Kasumi-1 (cell line): ENCODE measurements around the gene PLET1.
A peak's percentile ranks its signal among the peaks of the same experiment; 100 is the strongest.

Experiments used
- DNase-seq, 2 experiments: peaks; one replicate each; lab custom pipeline; 2025; lab: John Stamatoyannopoulos, UW

The PLET1 gene

DNA sequence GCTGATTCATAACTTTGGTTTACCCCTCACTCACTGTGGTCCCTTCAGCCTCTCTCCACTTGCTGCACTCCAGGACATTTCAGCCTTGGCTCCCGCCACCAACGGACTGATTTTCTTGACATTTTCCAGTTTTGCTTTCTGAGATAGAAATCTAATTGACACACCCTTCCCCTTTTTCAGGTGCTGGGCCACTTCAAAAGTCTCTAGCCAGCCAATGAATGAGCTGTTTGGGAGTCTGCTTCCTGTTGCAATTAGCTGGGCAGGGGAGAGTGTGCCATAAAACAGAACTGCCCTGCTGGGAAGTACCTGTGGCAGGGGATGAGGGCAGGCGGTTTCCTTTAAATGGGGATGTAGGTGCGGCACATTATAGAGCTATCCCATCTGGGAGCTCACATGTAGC is 21.1 kb upstream of the PLET1 start:
- no peak for DNase-seq

DNA sequence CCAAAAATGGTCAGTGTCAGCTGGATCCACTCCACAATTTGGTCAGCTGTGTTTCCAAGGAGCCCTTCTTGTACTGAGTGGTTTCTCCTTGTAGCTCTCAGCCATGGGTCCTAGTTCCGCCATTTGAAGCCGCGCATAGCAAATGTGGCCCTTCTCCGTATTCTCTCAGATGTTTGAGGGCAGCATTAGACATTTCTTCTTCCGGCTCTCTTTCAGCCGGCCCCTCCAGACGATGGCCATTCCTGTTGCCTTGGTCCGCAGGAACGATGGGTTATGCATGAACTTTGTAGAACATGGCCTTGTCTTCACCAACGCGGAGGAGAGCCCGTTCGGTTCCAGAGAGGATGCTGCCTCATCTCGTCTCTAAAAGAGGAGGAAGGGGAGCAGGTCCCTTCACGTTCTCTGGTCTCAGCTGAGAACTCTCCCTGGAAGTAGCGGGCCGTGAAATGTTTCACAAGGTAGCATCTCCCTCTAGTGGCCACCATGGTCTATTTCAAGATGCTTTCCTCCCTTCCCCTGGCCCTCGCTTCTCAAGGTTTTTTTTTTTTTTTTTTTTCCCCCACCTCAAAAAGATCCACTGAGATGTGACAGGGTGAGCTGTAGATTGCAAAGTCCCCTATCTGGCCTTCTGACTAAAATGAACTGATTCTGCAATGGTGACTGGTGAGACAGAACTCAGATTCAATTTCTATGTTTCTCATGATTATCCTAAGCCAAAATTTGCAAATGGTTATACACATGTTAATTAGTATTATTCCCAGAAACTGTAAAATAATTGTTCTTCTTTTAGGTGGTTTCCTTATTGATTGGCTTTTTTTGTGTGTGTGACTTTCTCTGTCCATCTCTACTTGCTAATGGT is 19.8 kb upstream of the PLET1 start:
- DNase-seq = peak; percentile 90 to 91

GRCh38 chr11:112279901-112280267 is 19.2 kb upstream of the PLET1 start:
- DNase-seq = peak; percentile 56 to 62

DNA sequence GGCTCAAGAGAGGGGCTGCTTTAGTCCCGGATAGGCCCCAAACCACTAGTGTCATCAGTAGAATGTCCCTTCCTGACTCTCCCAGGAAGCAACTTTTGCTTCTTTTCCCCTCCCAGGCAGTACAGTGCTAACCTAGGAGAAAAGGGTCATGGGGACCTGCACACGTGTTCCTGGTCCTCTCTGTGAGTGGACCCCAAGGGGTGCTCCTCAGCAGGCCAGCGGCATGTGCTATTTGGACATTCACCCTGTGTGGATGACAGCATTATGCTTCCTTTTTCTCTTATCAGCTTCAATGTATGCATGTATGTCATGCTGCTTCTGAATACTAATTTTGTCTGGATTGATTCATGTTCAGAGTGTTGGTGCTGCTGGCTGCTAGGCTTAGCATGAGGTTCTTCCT is 18.1 kb upstream of the PLET1 start:
- no peak for DNase-seq

DNA sequence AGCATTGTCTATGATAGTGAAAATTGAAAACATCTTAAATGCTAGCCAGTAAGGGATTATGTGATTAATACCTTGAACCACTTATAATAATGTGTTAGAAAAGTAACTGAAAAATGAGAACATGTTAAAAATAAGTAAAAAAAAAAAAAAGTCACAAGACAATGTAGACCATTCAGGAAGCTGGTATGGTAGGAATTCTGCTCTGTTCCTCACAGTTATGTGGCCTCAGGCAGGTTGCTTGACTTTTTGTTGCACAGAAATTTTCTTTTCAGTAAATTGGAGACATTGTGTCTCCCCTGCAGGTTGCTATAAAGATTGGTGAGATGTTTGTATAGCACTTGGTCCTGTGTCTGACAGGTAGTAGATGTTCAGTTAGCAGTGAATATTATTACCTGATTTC is 17.3 kb upstream of the PLET1 start:
- DNase-seq = no peak

DNA sequence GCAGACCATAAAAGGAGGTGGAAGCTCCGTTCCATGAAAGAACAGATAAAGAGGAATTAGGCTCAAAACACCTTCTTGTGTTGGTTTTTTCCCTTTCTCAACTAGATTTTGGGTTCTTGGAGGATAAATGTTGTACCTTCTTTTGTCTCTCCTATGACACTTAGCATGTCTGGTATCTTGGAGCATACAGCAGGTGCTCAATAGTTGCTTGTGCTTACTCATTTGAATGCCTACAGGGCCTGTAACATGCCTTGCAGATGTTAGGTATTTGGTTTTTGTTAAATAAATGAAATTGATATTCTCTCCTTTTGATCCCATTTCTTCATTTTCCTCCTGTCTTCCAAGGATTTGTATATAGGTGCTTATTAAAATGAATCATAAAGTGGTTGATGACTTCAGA is 16.4 kb upstream of the PLET1 start:
- DNase-seq = no peak

GRCh38 chr11:112274007-112274783 is 13.5 kb upstream of the PLET1 start:
- DNase-seq = no peak

- no peak for DNase-seq
Measured at GRCh38 chr11:112273066-112273465, 12.4 kb upstream of the PLET1 start.

- DNase-seq = no peak
Measured at GRCh38 chr11:112271242-112271641, 10.6 kb upstream of the PLET1 start.

GRCh38 chr11:112270551-112271180 is 10.0 kb upstream of the PLET1 start:
- no peak for DNase-seq

DNA sequence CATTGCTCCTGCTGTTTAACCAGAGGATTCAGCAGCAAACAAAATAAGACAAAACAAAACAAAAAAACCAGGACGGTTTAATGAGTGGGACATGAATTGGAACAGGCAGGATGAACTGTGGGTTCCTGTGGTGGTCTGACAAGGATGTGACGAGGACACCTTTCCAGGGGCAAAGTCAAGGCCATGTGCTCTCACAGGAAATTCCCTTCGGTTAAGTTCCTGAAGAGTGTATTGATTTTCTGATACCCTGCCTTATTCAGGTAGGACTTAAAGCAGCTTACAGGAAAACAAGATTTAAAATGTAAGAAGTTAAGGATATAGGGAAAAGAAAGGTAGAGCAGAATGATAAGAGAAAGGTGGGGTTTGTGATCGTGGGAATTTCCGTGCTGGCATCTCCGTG is 8.5 kb upstream of the PLET1 start:
- DNase-seq = no peak

DNA sequence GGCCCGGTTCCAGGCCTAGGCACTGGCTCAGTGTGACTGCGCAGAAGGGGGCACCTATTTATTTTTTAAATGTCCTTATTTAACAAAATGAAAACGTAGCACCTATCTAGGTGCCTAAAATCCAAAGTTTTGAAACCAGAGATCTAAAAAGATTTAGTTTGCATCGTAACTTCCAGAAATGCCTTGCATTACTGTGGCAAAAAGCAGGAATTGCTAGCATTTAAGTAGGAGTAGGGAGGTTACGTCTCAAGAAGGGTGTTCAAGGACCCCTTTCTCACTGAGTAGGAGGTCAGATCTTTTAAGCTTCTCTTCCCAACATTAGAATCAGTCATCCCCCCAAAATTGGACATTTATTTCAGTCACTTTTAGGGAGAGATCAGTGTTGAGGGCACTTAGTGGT is 7.7 kb upstream of the PLET1 start:
- DNase-seq = no peak

GRCh38 chr11:112267188-112267591 is 6.5 kb upstream of the PLET1 start:
- DNase-seq = no peak

GRCh38 chr11:112266410-112266778 is 5.7 kb upstream of the PLET1 start:
- DNase-seq = no peak

DNA sequence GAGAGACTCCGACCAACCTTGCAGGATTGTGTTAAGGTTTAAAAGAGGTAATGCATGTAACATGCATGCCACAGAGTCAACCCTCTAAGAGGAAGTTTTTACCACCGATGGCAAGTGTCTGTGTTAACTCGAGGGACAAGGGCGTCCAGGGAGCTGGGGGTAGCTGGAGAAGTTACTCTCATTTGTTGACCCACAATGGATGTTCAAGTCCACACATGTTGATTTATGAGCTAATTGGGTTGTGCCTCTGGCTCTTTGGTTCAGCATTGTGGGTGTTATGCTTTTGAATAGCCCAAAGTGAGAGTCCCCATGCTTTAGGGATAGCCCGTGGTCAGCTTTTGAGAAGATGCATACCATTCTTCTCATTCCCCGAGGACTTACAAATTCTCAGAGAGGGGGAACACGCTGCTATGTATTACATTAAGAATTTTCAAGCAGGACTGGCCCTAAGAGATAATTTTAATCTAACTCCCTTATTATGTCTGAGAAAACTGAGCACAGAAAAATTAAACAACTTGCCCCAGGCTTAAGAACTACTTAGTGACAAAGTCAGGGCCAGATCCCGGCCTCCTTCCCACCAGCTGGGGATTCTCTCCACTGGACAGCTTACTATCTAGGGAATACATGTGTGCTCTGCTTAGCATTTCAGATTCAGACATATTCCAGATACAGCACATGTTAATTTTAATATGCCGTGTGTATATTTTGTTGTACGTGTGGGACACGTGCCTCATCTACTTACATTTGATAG is 5.2 kb upstream of the PLET1 start:
- DNase-seq = no peak

- no peak for DNase-seq
Measured at GRCh38 chr11:112255067-112255720, 5.5 kb downstream of the PLET1 start.

DNA sequence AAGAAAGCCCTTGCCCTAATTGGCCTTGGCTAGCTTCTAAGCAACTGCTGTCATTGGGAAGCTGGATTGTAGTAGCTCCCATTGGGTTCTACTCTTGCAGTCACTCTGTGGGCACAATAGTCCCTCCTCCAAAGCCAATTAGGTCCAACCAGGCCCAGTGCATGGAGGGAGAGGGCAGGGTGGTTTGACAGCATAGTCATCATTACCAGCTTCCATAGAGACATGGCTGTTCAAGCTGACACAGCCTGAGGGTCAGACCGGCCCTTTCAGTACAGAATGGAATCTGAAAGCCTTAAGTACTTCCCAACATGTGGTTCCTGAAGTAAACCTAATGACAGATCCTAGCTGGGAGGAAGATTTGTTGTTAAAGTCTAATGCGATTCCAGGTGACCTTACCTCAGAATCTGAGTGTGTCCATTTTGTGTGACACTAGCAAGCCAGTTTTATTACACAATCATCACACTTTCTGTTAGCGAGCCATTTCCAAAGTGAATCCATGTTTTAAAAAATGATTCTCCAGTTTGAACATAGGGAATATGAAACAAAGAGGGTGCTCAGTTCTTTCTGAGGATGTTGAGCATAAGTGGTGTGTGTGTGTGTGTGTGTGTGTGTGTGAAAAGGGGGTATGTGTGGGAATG is 6.9 kb downstream of the PLET1 start:
- DNase-seq = no peak

- DNase-seq = no peak
Measured at GRCh38 chr11:112249871-112250610, 10.6 kb downstream of the PLET1 start.

- peak in 1 of 2 experiments; percentile 6 for DNase-seq
Measured at GRCh38 chr11:112248201-112248600, 12.5 kb downstream of the PLET1 start.

- no peak for DNase-seq
Measured at GRCh38 chr11:112247201-112247600, 13.5 kb downstream of the PLET1 start.
